Ovary (tissue), 9 donors: ENCODE data around the gene H2BK1. TPM values are rescaled to one million over a fixed set of nuclear protein-coding genes. Genes with fewer than 3 reads are reported as not detected.

Source experiments
- DNase-seq, 5 donors: peaks; one replicate each; pipeline ENCODE4 v3.0.0-alpha.2; 2019 to 2020
- H3K27ac ChIP-seq, 2 donors: fragments of 200-600 bp; one replicate each; pipeline versions ENCODE4 v1.5.1 to v1.8.0; 2019 to 2022
- H3K27me3 ChIP-seq: fragments of 200-600 bp; one replicate; pipeline ENCODE4 v1.8.0; 2022
- H3K36me3 ChIP-seq: fragments of 200-600 bp; sonication (generic); one replicate; pipeline ENCODE4 v1.5.1; 2019
- H3K4me1 ChIP-seq: one replicate; pipeline ENCODE4 v1.8.1; 2013; ENCODE audit warnings: mild to moderate bottlenecking, moderate library complexity; ENCODE audit not compliant: insufficient read depth
- H3K4me3 ChIP-seq: fragments of 200-600 bp; sonication (generic); one replicate; pipeline ENCODE4 v1.5.1; 2017
- H3K9me3 ChIP-seq, 2 donors: fragments of 200-600 bp in 1 of 2; sonication (generic) in 1 of 2; one replicate each; pipeline versions ENCODE4 v1.5.1 to v1.8.1; 2013 to 2019; ENCODE audit warnings: mild to moderate bottlenecking in 1 of 2, moderate library complexity in 1 of 2
- CTCF ChIP-seq, 3 donors: fragments of 450-650 bp in 2 of 3; fragments of 200-600 bp in 1 of 3; IDR thresholded peaks; one replicate each; pipeline versions ENCODE4 v1.5.1 to v1.8.0; 2016 to 2022; ENCODE audit warnings: antibody characterized with exemption in 3 of 3, mild to moderate bottlenecking in 1 of 3
- EP300 ChIP-seq: sonication (generic); formaldehyde crosslinking; IDR thresholded peaks from one replicate; pipeline ENCODE4 v1.6.1; 2017; ENCODE audit warnings: antibody characterized with exemption
- POLR2A ChIP-seq: fragments of 450-650 bp; IDR thresholded peaks from one replicate; pipeline ENCODE4 v1.6.1; 2017; ENCODE audit warnings: antibody characterized with exemption, mild to moderate bottlenecking, moderate library complexity
- WGBS, 3 donors: extraction: QIAGEN DNeasy Blood & Tissue Kit in 1 of 3; methylation state at CpG; one replicate each; pipeline versions ENCODE4 v1.1.5 to v1.1.7; 2013 to 2017; 5-methylcytosine and 5-hydroxymethylcytosine counted together
- intact Hi-C, 4 donors: fragments of 100-400 bp; cut with DNase I; formaldehyde crosslinking; loops; one replicate each; pipeline versions ENCODE4 v1.11.0 to v1.15.1; 2022 to 2023
- polyA plus RNA-seq, 2 donors: library from polyadenylated mRNA; stranded (reverse); fragments of 200-250 nt in 1 of 2; fragments of 350-450 nt in 1 of 2; fragmentation: Illumina TruSeq in 1 of 2; extraction: RNeasy Lipid Tissue Mini Kit (QIAGEN cat#74804) in 1 of 2; gene quantifications; one replicate each; pipeline ENCODE4 v1.2.3, GENCODE V29; 2013 to 2014
- total RNA-seq, 7 donors: library from RNA; depleted of rRNA in 2 of 7; stranded (reverse); fragments of >200 nt in 2 of 7; fragmentation: NEBNext Ultra II Directional in 3 of 7; extraction: Animal tissue kit (Norgen Biotek cat#: 25700) in 3 of 7; gene quantifications; one replicate each; pipeline versions ENCODE4 v1.1.0 to v1.2.4, GENCODE V29; 2016 to 2023
- donor health status: DM: no; HTN: no; CAD: no; lungs with moderate emphysema.
- donor health status: DM: no; HTN: no; CAD: no.
- donor health status: Bipolar disorder and iron deficiency.
- donor health status: DM: yes; HTN: yes; CAD: no.
- donor health status: DM: no; HTN: no; CAD: no.
- donor health status: DM: yes; HTN: yes; CAD: no.

Gene H2BK1
- total and polyA plus RNA-seq, 9 donors = 0.36 to 1.3 (median 1.0) TPM; not detected in 5

- Histone ChIP-seq H3K27me3 (no peaks in the 10 kb centered on the region), H3K27ac (peak overlapping the region; percentile 83 to 99), H3K4me3 (peak overlapping the region; percentile 51), H3K9me3 (no peaks in the 10 kb centered on the region), H3K36me3 (no peaks in the 10 kb centered on the region), H3K4me1 (peaks cover 28% of the 10 kb centered on the region)
- DNase-seq = peak in 1 of 5 donors; percentile 42
- TF ChIP-seq POLR2A = no peak
- no peak for TF ChIP-seq CTCF (IDR thresholded peaks at IDR 0.05)
- no peak for TF ChIP-seq EP300
- WGBS, 3 donors = 18 to 29% (median 28%) methylated on average over 4 of the region's 4 CpGs
- intact Hi-C loops = loop anchor here in 2 of 4 donors (5.0 kb wide), 1 partner anchor 55 kb away; no protein-coding TSS in a partner anchor
These were observed 36.7 kb upstream of the H2BK1 start for GRCh38 chr7:151246851-151247580.

GRCh38 chr7:151246102-151246850 is 36.0 kb upstream of the H2BK1 start:
- H3K36me3 ChIP-seq = no peaks in the 10 kb centered on the region
- no peak overlapping the region for H3K4me3 ChIP-seq
- no peaks in the 10 kb centered on the region for H3K9me3 ChIP-seq
- H3K27me3 ChIP-seq = no peaks in the 10 kb centered on the region
- peak overlapping the region in 1 of 2 donors; percentile 99 for H3K27ac ChIP-seq
- DNase-seq = peak in 2 of 5 donors; percentile 40 to 46
- WGBS, 3 donors = 33 to 36% (median 34%) methylated on average over 13 of the region's 13 CpGs
- TF ChIP-seq EP300 = no peak
- TF ChIP-seq CTCF (IDR thresholded peaks at IDR 0.05) = no peak
- TF ChIP-seq POLR2A = no peak
- H3K4me1 ChIP-seq = peaks cover 28% of the 10 kb centered on the region
- intact Hi-C loops = loop anchor here in 2 of 4 donors (5.0 kb wide), 1 partner anchor 56 kb away; no protein-coding TSS in a partner anchor

GRCh38 chr7:151245360-151246101 is 35.2 kb upstream of the H2BK1 start:
- Histone ChIP-seq H3K27ac (peak overlapping the region; percentile 29 to 40), H3K4me3 (peak overlapping the region; percentile 34), H3K36me3 (no peaks in the 10 kb centered on the region), H3K27me3 (no peaks in the 10 kb centered on the region), H3K4me1 (peaks cover 23% of the 10 kb centered on the region), H3K9me3 (no peaks in the 10 kb centered on the region)
- TF ChIP-seq CTCF (IDR thresholded peaks at IDR 0.05) = peak; percentile 34 to 60 (median 48)
- no peak for TF ChIP-seq EP300
- intact Hi-C loops = loop anchor here in 3 of 4 donors (2.0 to 5.0 kb wide), 2 partner anchors 57 kb away; no protein-coding TSS in a partner anchor
- 3 to 7% (median 6%) methylated on average over 36 to 60 of the region's 60 CpGs for whole genome bisulfite sequencing, 3 donors
- peak; percentile 59 to 80 (median 75) for DNase-seq

GRCh38 chr7:151244841-151245346 is 34.6 kb upstream of the H2BK1 start:
- peak overlapping the region; percentile 29 to 40 for H3K27ac ChIP-seq
- H3K4me3 ChIP-seq = peak overlapping the region; percentile 34
- peak in 1 of 5 donors; percentile 45 for DNase-seq
- no peaks in the 10 kb centered on the region for H3K27me3 ChIP-seq
- TF ChIP-seq POLR2A = no peak
- TF ChIP-seq CTCF (IDR thresholded peaks at IDR 0.05) = no peak
- no peak for TF ChIP-seq EP300
- peaks cover 16% of the 10 kb centered on the region for H3K4me1 ChIP-seq
- intact Hi-C loops = loop anchor here (2.0 to 5.0 kb wide), 3 partner anchors 57 to 1998 kb away; no protein-coding TSS in a partner anchor
- 19 to 31% (median 24%) methylated on average over 15 of the region's 15 CpGs for WGBS, 3 donors
- H3K36me3 ChIP-seq = no peaks in the 10 kb centered on the region
- H3K9me3 ChIP-seq = no peaks in the 10 kb centered on the region
